ENCODE data around the gene EPB41L3.
A peak's percentile ranks its signal among the peaks of the same experiment; 100 is the strongest.
"Not testable (repeated sequence)": the region's sequence is repeated elsewhere in the genome, so short reads cannot be mapped to it uniquely, and the experiment has no call there.

The EPB41L3 gene

DNA sequence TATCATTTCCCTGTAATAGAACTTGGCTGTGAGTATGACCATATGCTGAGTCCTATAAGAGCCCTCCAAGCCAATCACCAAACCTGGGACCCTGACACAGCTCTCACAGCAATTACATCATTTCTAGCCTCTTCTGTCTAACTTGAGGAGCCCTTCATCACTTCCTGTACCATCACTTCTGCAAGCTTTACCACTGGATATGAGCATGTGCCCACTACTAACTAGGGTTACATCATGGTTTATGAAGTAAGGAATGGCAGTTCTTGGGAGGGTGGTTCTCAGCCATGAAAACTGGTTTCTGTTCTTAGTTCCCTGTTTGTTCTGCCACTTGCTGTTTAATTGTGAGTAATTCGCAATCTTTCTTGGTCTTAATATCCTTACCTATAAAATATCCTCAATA lies 31.0 kb upstream of the EPB41L3 start:
- TF ChIP-seq, protein P1, sequence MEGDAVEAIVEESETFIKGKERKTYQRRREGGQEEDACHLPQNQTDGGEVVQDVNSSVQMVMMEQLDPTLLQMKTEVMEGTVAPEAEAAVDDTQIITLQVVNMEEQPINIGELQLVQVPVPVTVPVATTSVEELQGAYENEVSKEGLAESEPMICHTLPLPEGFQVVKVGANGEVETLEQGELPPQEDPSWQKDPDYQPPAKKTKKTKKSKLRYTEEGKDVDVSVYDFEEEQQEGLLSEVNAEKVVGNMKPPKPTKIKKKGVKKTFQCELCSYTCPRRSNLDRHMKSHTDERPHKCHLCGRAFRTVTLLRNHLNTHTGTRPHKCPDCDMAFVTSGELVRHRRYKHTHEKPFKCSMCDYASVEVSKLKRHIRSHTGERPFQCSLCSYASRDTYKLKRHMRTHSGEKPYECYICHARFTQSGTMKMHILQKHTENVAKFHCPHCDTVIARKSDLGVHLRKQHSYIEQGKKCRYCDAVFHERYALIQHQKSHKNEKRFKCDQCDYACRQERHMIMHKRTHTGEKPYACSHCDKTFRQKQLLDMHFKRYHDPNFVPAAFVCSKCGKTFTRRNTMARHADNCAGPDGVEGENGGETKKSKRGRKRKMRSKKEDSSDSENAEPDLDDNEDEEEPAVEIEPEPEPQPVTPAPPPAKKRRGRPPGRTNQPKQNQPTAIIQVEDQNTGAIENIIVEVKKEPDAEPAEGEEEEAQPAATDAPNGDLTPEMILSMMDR (conservative IDR thresholded peaks at IDR 0.05; ENCODE audit: low read depth, low read length), result no peak

DNA sequence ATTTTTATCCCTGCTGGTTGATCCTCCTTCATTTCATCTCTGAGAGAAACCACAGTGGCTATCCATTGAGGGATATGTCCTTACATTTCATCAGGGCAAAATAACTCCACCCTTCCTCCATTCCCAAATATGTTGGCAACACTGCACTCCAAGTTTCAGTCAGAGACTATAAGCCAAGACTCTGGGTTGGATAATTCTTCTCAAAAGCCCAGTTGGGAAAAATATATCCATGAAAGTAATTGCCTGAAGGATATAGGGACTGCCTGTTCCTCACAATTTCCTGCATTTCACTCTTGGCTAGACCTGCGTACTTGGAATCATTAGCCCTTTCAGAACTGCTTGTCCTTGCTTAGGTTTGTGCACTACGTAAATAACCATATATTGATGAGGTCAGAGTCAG lies 27.9 kb upstream of the EPB41L3 start:
- no peak overlapping the region for H3K4me3 ChIP-seq (ENCODE audit: low read depth, low read length)
- DNase-seq (ENCODE audit: low read depth), result no peak
- TF ChIP-seq, protein P1 (conservative IDR thresholded peaks at IDR 0.05; ENCODE audit: low read depth, low read length), result no peak

More for the DNA sequence above, 31.0 kb upstream of the EPB41L3 start:
- DNase-seq (ENCODE audit: low read depth), result no peak
- no peak overlapping the region for H3K4me3 ChIP-seq (ENCODE audit: low read depth, low read length)

DNA sequence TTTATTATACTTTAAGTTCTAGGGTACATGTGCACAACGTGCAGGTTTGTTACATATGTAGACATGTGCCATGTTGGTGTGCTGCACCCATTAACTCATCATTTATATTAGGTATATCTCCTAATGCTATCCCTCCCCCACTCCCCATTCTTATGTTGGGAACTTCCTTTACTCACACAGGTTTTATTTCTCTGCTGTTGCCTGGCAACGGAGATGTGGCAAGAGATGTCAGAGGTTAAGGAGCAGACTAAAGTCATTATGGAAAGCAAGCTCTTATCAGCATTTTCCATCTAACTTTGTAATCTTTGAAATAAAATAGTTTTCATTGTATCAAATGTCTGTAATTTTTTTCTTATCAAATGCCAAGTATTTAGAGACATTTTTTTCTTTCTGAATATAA lies 26.8 kb upstream of the EPB41L3 start:
- H3K4me3 ChIP-seq (ENCODE audit: low read depth, low read length), result not testable (repeated sequence)
- peak; percentile 96 for DNase-seq (ENCODE audit: low read depth)

DNA sequence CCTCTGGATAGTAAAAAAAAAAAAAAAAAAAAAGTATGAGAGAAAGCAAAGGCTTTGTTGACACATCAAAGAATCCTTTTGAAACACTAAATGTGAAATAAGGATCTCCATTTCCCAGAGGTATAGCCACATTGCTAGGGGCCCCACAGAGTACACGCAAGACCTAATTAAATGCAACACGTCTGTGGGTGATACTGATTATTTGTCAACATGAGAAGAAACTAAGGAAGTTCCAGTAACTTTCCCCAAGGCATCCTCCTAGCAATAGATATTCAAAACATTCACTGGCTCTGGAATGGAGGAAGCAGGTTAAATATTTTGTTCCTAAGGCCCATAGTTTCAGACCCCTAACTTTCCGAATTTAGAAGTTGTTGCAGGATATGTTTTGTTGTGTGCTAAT lies 24.6 kb upstream of the EPB41L3 start:
- TF ChIP-seq, protein P1 (conservative IDR thresholded peaks at IDR 0.05; ENCODE audit: low read depth, low read length), result no peak
- no peak overlapping the region for H3K4me3 ChIP-seq (ENCODE audit: low read depth, low read length)
- DNase-seq (ENCODE audit: low read depth), result no peak

DNA sequence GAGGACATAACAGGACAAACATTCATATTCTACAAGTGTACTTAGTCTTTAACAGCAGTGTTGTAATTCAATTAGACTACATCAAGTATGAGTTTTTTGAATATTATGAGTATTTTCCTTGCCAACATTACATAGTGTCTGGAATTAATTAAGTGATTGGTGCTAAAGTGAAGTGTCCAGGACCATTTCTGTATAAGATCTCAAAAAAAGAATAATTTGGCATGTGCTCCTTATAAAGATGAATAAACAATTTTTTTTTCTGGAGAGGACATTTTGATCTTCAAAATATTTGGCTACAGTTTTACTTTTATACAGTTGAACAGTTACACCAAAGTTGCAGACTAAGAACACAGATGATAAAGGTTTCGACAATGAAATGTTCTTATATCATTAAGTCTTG lies 15.1 kb upstream of the EPB41L3 start:
- TF ChIP-seq, protein P1 (conservative IDR thresholded peaks at IDR 0.05; ENCODE audit: low read depth, low read length), result no peak
- DNase-seq (ENCODE audit: low read depth), result no peak
- no peak overlapping the region for H3K4me3 ChIP-seq (ENCODE audit: low read depth, low read length)

DNA sequence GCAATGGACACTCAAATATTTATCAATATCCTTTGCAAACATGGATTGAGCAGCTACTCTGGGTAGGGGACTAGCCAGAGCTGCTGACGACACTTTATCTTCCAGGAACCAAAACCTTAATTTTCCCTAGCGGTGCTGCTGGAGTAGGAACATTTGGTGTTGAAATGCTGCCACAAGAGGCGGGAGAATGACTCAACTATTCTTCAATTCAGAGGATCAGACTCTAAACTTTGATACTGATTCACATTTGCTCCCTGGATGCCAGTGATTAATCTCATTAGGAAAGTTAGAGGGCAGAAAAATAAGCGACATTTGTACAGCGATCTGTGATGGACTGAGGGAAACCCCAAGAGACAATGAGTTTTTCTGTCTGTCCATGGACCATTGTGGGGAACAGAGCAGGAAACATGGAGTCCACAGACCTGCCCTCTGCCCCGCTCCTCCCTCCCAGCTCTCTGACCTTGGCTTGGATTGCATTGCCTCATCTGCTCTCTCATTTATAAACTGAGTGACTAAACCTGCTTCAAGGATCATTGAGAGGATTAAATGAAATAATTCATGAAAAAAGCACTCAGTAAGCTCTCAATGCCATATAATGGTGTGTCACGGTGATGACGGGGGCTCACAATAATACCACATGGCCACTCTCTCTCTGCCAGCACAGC lies 12.6 kb upstream of the EPB41L3 start:
- H3K4me3 ChIP-seq (ENCODE audit: low read depth, low read length), result no peak overlapping the region
- TF ChIP-seq, protein P1 (conservative IDR thresholded peaks at IDR 0.05; ENCODE audit: low read depth, low read length), result peak; percentile 41
- peak; percentile 69 for DNase-seq (ENCODE audit: low read depth)

DNA sequence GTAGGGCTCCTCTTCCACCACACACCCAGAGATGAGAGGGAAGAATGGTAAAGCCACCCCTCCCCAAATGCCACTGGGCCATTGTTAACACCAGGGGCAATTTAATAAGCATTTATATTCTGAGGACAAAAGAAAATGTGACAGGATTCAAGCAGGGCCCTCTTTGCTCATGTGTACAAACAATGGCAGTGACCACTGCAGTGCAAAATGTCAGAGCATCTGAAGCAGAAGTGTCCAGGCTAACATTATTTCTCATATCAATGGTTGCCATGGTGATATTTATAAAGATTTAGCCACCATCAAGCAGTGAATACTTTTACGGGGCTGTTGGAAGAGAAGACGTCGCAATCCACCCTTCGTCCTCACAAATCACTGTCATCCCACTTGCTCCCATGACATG lies 10.8 kb upstream of the EPB41L3 start:
- TF ChIP-seq, protein P1 (conservative IDR thresholded peaks at IDR 0.05; ENCODE audit: low read depth, low read length), result no peak
- no peak for DNase-seq (ENCODE audit: low read depth)
- no peak overlapping the region for H3K4me3 ChIP-seq (ENCODE audit: low read depth, low read length)

All from choroid plexus epithelial cell (primary cell).